GM21737 (cell line): ENCODE measurements around the gene RPL13.
A peak's percentile ranks its signal among the peaks of the same experiment; 100 is the strongest.

Experiments
- ATAC-seq: cut with Tn5 transposase; IDR thresholded peaks from one replicate; pipeline ENCODE4 v1.9.1; 2021; ENCODE audit warnings: mild to moderate bottlenecking, moderate library complexity; ENCODE audit not compliant: unreplicated experiment

Gene RPL13

DNA sequence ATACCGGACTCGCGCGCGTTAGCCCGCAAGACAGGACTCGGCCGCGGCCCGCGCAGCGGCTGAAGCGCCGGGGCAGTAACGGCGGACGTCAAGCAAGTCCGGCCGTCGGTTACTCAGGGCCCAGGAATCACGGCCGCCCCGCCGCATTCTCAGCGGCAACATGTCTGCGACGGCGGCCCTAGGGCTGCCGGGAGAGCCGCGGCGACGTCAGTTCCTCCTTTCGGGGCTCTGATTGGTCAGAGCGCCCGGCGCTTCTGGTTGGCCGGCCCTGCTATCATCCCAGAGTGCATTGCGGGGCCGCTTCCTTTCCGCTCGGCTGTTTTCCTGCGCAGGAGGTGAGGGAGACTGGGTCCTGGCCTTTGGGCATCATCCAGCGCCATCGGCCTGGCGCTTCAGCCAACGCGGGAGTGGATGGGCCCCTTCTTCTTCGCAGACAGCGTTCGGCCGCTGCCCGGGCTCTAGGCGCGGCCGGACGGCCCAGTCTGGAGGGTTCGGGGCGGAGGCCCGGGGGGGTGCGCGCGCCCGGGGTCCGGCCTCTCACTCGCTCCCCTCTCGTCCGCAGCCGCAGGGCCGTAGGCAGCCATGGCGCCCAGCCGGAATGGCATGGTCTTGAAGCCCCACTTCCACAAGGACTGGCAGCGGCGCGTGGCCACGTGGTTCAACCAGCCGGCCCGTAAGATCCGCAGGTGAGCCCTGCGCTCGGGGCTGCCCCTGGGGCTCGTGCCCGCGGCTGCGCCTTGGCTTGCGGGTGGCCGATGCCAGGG lies at the start of gene RPL13:
Gene RPL13, plus strand, starts transcription at position 305 of the 764 bp plus-strand sequence. Its CDS starts 278 bp downstream, at position 583.
- peak; percentile 83 for ATAC-seq

DNA sequence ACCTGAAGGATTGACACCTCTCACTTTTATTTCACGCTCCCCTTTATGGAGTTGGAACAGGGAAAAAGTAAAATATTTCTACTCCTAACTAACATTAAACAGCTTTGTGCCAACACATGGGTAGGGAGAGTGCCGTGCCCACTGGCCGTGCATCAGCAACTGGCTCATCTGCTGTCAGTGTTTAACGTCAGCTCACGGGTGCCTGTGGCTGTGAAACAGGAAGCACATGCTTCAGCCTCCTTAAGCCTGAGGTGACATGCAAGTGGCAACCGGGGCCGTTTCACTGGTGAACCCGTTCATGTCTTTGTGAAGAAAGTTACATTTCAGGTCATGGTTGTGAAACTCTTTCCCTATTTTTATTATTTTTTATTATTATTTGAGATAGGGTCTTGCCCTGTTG lies 49.1 kb upstream of the RPL13 start:
- ATAC-seq, result no peak

DNA sequence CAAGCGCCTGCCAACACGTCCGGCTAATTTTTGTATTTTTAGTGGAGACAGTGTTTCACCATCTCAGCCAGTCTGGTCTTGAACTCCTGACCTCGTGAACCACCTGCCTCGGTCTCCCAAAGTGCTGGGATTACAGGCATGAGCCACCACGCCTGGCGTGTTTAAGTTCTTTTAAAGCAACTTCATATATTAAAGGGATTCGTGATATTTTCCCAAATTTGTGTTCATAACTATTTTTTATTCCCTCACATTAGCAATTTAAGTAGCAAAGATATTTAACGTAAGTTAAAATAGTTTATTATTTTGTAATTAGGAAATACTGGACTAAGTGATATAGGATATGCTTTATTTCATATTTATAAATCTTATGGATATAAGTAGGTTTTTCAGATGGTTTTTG lies 48.0 kb upstream of the RPL13 start:
- no peak for ATAC-seq

DNA sequence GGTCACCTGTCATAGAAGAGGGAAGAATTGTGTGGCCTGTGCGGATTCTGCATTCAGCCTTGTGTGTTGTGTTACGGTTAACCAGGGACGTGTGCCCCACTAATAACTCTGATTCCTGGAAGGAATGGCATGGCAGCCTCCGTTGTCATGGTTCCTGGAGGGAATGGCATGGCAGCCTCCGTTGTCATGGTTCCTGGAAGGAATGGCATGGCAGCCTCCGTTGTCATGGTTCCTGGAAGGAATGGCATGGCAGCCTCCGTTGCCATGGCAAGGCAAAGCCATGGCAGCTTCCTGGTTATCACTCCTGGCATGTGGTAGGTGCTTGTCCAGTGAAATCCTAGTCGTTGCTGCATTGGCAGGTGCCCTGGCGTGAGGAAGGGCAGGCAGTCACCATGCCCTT lies 43.4 kb upstream of the RPL13 start:
- no peak for ATAC-seq

DNA sequence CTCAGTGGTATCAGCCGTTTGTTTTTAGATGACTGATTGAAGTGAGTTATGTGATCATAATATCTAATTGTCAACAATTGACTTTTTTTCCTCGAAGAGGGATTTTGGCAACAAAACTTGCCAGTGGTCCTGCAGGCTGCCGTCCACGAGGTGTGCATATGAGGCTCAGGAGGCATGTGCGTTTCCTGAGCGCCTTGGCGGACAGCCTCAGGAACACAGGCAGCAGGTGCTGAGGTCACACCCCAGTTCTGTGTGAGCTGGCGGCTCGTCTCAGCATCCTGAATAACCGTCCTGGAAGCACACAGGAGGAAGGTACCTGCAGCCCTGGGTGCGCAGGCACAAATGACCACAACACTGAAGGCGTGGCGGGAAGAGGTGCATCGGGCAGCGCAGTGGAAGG lies 40.6 kb upstream of the RPL13 start:
- no peak for ATAC-seq

DNA sequence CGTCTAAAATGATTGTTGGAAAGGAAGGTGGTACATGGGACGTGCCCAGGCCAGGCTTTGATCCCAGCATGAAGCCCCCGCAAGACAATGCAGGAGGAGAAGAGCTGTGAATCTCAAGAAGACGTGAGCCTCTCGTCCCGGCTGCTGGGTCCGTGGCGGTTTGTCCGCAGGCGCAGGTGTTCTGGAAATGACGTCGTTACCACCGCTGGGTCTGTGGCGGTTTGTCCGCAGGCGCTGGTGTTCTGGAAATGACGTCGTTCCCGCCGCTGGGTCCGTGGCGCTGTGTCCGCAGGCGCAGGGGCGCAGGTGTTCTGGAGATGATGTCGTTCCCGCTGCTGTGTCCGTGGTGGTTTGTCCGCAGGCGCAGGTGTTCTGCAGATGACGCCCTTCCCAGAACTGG lies 38.2 kb upstream of the RPL13 start:
- no peak for ATAC-seq

DNA sequence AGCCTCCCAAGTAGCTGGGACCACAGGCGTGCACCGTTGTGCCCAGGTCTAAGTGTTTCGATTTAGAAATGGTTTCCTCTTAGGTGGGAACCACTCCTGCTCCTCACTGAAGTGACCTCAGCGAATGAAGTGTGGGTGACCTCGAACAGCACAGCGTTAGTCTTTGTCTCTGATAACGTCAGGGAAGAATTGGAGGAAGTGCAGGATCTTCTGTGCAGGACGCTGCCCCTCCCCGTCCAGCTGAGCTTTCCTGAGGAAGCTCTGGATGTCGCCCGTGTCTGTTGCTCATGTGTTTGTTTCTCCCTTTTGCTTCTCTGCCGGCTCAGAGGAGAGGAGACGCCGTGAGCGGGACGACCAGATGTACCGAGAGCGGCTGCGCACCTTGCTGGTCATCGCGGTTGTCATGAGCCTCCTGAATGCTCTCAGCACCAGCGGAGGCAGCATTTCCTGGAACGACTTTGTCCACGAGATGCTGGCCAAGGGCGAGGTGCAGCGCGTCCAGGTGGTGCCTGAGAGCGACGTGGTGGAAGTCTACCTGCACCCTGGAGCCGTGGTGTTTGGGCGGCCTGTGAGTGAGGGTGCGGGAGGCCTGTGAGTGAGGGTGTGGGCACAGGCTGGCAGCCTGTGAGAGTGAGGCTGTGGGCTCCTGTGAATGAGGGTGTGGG lies 36.7 kb upstream of the RPL13 start:
- no peak for ATAC-seq

DNA sequence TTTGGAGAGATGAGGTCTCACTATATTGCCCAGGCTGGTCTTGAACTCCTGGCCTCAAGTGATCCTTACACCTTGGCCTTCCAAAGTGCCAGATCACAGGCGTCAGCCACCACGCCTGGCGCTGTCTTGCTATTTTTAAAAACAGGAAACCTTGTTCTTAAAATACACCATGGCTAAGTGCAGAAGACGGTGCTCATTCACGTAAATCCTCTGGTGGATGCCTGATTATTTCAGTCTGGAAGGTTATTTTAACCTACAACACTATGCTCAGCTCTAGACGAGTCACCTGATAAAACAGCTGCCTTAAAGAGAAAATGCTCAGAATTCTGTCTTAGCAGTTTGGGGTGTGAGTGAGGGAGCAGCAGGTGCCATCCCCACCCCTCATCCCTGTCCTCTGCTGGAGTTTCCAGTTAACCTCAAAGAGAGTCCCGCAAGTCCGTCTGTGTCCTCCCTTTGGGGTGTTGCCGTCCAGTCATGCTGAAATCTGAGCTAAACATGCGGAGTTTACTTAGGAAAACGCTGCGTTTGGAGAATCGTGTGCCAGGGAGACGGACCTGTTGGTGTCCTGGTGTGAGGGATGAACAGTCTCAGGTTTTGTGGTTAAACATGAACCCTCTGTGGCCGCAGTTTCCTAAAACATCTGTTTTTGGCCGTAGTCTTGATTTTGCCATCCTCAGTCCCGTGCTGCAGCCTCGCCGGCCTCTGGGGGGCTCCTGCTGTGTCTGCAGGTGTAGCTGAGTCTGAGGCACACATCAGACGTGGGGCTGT lies 35.2 kb upstream of the RPL13 start:
- ATAC-seq, result no peak

DNA sequence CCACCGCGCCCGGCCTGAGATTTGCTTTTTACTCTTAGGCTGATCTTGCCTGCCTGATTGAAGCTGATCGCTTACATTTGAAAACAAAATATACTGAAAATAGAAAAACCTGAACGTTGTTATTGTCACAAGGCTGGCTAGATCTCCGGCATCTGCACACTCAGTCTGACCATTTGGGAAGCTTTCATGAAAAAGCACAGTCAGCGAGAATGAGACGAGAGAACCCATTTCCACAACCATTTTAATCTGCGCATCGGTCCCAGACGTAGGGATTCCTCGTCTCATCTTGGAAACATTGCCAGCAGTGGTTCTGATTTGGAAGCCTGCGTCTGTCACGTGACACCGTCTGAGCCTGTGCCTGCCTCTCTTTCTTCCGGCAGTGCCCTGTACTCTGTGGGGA lies 31.4 kb upstream of the RPL13 start:
- ATAC-seq, result no peak

DNA sequence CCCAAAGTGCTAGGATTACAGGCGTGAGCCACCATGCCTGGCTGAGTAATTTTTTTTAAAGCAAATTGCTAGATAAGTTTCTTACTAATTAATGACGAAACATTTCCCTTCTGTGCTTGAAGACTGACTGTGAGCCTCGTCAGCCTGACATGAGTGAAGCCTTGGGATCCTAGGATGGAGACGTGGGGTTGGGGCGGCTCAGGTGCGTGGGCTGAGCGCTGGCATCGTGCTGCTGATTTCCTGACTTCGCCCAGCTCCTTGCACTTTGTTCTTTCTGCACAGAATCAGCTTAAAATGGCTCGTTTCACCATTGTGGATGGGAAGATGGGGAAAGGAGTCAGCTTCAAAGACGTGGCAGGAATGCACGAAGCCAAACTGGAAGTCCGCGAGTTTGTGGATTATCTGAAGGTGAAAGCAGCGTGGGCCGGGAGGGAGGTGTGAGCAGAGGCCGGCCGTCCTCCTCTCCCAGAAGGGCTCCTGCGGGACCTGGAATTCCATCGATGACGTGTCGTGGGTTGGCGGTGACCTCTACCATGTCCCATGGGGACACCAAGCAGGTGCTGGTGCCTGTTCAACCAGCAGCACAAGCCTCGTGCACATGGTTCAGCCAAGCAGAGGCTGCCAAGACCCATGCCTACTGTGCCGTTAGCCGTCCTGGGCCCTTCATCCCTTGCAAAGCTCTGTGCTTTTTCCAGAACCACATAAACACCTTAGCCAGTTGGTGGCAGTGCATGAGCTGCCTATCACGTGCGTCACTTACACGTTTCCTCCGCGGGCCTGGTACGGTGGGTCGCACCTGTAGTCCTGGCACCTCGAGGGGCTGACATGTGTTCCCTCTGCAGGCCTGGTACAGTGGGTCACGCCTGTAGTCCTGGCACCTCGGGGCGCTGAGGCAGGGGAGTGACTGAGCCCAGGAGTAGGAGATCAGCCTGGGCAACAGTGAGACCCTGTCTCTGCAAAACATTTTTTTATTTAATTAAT lies 29.8 kb upstream of the RPL13 start:
- no peak for ATAC-seq

DNA sequence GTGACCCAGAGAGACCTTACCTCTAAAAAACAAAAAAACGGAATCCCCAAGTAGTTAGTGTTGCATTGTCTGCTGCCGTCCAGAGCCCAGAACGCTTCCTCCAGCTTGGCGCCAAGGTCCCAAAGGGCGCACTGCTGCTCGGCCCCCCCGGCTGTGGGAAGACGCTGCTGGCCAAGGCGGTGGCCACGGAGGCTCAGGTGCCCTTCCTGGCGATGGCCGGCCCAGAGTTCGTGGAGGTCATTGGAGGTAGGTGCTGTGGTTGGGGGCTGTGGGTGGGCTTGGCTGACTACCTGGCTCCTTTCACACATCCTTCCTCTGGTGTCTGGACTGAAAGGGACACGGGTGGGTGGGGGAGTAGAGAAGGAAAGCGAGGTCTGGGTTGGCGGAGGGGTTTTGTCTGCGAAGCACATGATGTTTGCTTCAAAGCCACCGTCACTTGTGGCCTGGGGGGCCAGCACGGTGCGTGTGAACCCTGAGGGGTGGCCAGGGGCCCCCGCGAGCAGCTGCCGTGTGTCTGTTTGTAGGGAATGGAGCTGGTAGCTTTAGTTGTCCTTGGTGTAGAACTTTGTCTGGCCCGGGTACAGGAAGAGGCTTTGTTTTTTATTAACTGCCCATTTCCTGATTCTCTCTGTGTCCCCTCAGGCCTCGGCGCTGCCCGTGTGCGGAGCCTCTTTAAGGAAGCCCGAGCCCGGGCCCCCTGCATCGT lies 28.5 kb upstream of the RPL13 start:
- no peak for ATAC-seq

DNA sequence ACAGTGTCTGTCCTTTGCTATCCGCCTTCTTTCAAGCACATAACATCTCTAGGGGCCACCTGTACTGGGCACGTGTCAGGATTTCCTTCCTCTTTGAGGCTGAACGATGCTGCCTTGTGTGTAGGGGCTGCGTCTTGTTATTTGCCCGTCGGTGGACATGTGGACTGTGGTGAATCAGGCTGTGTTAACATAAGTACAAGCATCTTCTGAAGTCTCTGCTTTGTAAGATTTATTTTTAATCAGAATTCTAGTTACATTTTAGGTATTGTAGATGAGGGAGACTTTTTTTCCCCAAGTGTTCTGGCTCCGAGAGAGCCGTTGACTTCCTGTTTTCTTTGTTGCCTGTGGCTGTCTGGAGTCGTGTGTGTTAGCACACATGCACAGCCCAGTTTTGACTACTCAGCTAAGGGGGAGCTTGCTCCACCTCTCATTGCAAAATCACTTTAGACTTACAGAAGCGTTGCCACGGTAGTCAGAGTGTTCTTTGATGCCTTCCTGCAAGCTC lies 26.2 kb upstream of the RPL13 start:
- ATAC-seq, result no peak

DNA sequence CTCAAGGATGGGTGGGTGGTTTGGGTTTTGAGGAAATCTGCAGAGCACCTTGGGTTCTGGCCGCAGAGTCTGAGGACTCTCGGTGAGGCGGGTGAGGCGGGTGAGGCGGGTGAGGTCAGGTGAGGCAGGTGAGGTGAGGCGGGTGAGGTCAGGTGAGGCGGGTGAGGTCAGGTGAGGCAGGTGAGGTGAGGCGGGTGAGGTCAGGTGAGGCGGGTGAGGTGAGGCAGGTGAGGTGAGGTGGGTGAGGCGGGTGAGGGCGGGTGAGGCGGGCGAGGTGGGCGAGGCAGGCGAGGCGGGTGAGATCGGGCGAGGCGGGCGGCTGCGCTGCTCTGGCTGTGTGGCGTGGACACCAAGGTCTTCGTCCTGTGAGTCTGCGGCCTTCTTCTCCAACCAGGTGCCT lies 24.1 kb upstream of the RPL13 start:
- ATAC-seq, result no peak

DNA sequence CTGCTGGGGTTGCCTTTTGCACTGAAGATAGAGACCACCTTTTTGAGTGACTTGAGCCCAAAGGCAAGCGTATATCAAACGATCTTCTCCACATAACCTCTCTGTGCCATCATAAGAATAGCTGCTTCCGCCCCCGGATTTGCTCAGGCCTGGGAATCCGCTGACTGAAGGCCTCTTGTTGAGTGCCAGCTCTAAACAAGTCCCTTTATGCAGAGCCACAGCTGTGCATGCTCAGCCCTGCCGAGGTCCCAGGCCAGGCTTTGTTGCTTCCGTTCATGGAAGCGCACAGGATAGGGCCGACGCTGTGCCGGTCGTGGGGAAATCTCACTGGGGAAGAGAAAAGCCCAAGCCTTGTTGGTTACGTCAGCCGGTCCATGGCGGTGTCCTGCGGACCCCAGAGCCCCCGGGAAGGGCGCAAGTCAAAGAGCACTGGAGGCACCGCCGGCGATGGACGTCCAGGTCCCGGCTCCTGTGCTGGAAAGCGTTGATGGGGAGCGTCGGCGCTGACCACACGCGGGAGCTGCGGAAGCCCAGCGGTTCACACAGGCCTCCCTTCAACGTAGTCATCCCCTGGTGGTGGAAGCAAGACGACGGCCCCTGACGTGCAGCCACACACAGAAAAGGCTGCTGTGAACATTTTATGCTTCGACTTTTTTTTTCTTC lies 23.5 kb upstream of the RPL13 start:
- ATAC-seq, result no peak

DNA sequence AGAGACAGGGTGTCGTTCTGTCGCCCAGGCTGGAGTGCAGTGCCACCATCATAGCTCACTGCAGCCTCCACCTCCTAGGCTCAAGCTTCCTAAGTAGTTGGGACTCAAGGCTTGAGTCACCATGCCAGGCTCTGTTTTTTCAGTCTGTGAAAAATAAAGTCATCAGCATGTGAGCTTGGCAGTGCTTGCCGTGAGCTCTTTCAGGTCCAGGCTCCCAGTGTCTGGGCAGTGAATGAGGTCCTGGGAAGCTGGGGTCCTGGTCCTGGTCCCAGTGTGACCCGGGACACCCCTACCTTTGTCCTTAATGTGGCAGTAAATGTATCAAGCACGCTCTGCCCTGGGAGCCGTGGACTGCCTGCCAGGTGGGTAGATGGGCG lies 22.9 kb upstream of the RPL13 start:
- no peak for ATAC-seq

DNA sequence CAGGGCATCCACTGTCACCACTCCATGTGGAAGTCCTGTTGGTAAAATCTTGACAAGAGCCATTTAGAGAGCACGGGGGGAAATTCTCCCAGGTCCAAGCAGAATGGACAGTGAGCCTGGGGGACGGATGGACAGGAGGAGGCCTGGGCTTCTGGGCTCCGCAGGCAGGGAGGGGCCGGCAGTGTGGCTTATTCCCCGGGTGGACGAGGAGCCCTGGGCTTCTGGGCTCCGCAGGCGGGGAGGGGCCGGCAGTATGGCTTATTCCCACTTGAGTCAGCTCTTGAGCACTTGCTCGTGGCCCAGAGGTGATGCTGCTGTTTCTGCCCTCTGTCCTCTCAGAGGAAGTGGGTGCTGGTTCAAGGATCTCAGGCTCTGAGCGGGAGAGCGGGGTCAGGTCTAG lies 22.2 kb upstream of the RPL13 start:
- ATAC-seq, result no peak

DNA sequence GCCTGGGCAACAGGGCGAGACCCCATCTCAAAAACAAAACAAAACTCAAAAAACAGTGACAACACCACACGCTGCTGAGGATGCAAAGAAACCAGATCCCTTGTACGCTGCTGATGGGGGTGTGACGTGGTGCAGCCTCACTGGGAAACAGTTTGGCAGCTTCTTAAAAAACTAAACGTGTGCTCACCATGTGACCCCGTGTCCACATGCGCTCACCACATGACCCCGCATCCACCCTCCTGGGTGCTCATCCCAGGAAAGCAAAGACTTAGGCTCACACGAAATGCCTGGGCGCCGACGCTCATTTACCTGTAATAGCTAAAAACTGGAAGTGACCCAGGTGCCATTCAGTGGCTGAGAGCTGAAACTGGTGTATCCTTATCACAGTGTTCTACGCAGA lies 19.9 kb upstream of the RPL13 start:
- no peak for ATAC-seq

DNA sequence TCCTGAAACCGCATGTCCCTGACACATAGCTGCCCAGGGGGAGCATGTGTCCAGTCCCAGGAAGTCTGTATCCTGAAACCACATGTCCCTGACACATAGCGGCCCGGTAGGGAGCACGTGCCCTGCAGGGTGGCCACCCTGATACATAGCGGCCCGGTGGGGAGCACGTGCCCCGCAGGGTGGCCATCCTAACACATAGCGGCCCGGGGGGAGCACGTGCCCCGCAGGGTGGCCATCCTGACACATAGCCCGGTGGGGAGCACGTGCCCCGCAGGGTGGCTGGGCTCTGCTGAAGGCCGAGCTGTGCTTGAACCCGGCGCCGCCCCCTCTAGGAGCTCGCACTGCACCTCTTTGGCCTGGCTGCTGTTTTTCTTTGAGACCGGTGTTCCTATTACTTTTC lies 18.7 kb upstream of the RPL13 start:
- no peak for ATAC-seq

DNA sequence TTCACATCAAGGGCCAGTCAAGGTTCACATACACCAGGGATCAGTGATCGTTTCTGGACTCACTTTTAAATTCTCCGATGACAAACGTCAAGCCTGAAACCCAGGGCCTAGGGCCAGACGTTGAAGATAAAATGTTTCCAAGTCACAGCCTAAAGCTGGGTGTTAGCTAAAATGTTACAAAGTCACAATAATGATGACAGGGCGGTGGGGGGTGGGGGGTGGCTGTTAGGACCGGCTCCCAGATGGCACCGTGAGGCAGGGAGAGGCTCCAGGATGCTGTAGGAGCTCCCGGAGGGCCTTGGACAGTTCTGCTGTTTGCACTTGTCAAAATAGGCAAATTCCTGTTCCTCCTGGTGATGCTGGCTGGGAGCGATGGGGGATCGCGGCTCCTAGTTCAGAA lies 16.4 kb upstream of the RPL13 start:
- no peak for ATAC-seq

DNA sequence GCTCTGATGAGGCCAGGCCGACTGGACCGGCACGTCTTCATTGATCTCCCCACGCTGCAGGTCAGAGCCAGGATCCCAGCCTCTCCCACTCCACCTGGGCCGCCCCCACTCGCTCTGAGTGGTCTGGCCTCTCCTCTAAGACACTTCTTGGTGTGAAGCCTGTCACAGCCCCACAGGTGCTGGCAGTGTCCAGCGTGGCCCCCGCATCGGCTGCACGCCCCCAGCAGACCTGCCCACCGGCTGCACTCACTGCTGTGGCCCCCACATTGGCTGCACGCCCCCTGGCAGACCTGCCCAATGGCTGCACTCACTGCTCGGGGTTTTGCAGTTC lies 15.8 kb upstream of the RPL13 start:
- no peak for ATAC-seq
